Stromal cell of bone marrow (primary cell): ENCODE measurements around the gene CYB5A.

Source experiments
- DNase-seq: peaks from one replicate; pipeline ENCODE4 v3.0.0-alpha.2; 2012; ENCODE audit warnings: low read depth

Gene CYB5A

DNA sequence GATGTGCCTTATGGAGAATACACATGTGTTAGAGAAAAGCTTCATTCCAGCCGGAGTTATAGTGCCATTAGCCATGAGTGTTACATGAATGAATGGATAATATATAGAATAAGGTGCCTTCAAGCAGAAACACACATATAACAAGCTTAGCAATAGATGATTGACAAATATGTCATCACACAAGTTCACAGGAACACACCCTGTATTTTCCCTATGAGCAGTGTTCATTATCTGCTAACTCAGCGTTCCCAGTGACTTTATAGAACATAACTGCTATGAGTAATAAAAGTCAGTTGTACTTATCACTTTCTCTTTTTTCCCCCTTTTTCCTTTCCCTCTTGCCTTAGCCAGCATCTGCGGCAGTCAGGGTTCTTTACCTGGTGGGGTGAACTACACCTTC lies 78.3 kb downstream of the CYB5A start:
- no peak for DNase-seq

DNA sequence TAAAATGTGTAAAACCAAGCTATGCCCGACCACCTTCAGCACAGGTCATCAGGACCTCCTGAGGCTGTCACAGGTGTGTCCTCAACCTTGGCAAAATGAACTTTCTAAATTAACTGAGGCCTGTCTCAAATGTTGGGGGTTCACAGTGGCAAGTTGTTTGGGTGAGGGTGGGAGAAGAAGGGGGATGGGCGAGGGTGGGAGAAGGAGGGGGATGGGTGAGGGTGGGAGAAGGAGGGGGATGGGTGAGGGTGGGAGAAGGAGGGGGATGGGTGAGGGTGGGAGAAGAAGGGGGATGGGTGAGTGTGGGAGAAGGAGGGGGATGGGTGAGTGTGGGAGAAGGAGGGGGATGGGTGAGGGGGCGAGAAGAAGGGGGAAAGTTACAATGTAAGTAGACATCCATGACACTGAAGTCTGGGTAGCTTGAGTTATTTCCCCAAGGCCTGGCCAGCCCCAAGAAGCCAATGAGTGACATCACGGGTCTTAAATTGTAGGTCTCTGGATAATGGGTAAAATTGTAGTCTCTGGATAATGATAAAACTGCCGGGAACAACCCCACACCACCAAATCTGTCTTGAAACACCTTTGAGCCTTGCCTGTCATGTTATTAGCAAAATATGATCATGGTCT lies 87.1 kb downstream of the CYB5A start:
- no peak for DNase-seq

DNA sequence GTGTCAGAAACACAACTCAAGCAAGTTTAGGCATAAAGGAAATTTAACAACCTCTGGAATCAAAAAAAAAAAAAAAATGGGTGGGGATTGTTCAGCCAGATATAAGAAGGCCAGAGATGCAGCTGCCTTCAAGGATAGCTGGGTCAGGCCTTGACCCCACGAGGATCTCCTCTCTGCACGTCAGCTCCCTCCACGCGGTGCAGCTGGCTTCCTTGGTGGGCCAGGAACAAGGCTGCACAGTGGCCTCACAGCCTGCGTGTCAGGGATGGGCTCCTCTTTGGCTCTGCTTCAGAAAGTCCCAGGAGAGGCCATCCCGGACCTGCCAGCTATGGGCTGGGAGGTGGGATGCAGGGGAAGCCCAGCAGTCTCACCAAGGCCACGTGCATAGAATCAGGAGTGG lies 88.0 kb downstream of the CYB5A start:
- no peak for DNase-seq
